GM18511 (cell line): Measurements from ENCODE around the gene PRKD1.
"Not testable (repeated sequence)": the region's sequence is repeated elsewhere in the genome, so short reads cannot be mapped to it uniquely, and the experiment has no call there.

ENCODE experiments used
- ATAC-seq: cut with Tn5 transposase; IDR thresholded peaks from one replicate; pipeline ENCODE4 v1.9.1; 2021; ENCODE audit warnings: mild to moderate bottlenecking, moderate library complexity; ENCODE audit not compliant: unreplicated experiment

Gene PRKD1

DNA sequence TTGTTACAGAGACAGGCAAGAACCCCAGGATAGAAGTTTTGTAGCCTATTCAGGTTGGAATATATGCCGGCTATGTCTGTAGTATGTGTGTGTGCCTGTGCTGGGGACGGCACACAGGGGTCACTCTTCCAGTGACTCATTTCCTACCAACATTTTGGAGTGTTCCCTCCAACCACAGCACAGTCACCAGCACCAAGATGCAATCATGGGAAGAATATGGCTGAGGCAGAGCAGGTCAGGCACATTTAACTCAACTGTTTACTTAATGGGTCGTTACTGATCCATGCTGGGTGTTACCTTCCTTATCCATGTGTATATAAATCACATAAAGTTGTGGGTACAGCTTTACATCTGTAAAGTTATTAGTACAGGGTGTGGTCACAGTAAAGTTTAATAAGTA, 178.3 kb downstream of the PRKD1 start:
- ATAC-seq = no peak

DNA sequence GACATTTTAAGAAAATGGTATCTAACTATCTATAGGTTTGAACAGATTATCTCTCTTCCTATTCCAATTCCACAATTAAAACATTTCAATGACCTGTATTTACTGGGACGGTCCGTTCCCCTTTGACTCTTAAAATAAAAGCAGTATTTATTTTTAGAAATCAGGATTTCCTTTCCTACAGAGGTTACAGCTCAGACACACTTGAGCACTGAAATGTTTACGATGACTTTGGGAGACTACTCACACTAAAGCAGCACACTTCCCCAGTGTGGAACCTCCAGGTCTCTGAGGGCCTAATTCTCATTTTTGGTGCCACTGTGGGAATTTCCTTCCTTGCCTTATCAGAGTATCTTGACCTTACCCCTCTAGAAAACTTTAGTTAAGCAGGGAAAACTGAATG, 181.8 kb downstream of the PRKD1 start:
- no peak for ATAC-seq

DNA sequence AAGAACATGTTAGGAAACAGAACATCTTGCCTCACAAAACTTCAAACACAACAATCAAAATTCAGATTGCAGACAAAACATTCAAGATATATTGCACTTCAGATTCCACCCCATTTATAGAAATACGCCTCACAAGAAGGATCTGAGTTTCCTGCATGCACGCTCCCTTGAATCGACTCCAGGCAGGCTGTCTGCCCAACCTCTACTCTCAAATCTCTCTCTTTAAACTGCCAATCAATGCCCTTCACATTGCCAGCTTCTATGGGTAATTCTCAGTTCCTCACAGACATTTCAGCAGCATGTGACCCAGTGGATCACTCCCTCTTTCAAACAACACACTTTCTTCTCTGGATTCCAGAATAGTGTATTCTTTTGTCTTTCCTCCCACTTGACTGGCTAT, 184.1 kb downstream of the PRKD1 start:
- no peak for ATAC-seq

DNA sequence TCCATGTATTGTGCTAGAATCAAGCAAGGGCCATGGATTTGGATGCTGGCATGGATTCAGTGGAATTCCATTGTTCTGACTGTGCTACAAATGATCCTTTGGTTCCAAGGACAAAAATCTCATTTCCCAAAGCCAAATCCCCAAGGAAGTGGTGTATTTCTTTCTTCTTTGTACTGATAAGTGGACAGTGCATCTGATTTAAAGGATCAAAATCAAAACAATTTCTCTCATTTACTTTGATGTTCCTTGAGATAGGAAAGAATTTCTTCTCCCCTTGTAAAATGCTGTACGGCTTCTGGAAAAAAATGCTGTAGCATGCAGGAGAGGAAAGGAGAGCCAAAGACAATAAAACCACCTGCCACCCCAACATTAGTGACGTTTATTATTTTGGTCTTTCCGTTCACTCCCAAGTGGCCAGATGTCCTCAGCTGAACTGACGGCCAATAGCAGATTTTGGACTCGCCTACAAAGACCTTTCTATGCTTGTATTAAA, 185.7 kb downstream of the PRKD1 start:
- ATAC-seq = no peak

DNA sequence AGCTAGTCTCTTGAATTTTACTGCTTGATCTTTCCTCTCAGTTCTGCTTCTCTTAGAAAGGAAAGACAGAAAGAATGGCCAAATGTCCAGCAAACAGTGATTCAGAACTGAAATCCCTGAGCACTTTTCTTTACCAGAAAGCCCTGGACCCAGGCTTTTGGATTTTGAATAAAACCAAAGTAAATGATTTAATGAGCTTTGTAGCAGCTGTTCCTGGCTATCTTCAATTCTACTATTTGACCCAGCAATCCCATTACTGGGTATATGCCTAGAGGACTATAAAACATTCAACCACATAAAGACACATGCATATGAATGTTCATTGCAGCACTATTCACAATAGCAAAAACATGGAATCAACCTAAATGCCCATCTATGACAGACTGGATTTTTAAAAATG, 187.2 kb downstream of the PRKD1 start:
- no peak for ATAC-seq

DNA sequence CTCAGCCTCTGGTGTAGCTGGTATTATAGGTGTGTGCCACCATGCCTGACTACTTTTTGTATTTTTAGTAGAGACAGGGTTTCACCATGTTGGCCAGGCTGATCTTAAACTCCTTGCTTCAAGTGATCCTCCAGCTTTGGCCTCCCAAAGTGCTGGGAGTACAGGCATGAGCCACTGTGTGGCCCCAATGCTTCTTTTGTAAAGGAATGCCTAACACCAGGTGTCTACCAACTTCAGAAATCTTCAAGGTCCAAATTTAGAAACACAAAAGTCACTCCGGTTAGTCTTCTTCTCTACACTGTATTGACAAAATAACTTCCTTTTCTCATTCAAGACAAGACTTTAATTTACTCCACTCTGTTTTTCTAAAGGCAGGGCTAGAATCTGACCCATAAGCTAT, 188.7 kb downstream of the PRKD1 start:
- no peak for ATAC-seq

DNA sequence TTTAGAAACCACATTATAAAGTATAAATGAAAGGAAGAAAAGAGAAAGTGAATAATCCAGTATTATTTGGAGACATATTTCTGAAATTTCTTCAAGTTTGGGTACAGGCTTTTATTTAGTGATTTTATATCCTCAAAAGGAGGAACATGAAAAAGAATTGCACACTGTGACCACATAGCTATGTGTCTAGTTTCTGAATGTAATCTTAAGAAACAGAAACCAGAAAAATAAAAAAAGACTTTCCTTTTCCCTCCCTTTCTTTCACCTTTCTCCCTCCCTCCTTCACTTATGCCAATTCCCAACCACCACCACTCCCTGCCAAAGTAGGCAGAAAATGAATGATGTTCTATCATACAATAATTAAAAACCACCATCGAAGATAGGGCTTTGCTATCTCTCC, 189.6 kb downstream of the PRKD1 start:
- ATAC-seq = no peak

DNA sequence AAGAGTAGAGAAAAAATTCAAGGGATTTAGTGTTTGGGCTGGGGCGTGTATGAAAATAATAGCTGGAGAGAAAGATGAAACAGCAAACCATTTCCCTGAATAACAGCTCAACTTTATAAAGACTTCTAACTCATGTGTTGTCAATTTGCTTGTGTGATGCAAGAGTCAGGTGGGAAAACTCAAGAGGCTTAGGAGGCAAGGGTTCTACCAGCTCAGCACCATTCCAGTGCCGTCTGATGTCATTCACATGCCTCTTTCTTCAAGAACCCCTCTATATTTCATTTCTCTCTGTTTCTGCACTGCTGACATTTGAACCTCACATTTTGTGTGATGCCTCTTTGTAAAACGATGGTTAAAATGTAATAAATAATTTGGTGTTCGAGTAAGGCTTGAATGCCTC, 192.2 kb downstream of the PRKD1 start:
- ATAC-seq = no peak

DNA sequence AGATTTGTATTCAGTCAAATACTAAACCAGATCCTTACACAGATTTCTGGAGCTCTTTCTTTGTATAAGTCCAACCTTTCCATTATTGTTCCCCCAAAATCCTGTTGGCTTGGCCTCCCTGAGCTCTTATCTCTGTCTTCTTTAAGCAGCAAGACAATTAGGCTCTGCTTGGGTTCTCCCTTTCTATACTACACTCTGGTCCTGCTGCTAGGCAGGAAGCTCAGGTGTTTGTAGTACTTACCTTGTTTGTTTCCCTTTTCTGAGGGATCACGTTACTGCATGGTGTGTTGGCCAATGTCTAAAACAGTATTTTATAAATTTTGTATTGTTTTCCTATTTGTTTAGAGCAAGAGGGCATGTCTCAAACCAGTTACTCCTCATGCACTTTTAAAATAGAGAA, 192.9 kb downstream of the PRKD1 start:
- no peak for ATAC-seq

DNA sequence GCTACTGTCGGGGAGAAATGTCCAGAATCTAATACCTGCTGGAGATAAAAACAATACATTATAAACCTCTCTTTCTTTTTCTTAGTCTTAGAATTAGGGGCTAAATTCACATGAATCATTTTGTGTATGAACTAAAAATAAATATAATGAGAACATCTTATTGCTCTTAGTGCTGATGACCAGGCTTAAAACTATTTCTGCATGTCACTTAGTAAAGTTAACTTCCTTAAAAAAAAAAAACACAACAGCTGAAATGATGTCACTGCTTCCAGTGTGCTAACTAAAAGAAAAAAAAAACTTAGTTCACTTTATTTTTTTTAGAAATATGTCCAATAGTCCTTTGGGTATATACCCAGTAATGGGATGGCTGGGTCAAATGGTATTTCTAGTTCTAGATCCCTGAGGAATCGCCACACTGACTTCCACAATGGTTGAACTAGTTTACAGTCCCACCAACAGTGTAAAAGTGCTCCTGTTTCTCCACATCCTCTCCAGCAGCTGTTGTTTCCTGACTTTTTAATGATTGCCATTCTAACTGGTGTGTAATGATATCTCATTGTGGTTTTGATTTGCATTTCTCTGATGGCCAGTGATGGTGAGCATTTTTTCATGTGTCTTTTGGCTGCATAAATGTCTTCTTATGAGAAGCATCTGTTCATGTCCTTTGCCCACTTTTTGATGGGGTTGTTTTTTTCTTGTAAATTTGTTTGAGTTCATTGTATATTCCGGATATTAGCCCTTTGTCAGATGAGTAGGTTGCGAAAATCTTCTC, 200.9 kb downstream of the PRKD1 start:
- not testable (repeated sequence) for ATAC-seq

DNA sequence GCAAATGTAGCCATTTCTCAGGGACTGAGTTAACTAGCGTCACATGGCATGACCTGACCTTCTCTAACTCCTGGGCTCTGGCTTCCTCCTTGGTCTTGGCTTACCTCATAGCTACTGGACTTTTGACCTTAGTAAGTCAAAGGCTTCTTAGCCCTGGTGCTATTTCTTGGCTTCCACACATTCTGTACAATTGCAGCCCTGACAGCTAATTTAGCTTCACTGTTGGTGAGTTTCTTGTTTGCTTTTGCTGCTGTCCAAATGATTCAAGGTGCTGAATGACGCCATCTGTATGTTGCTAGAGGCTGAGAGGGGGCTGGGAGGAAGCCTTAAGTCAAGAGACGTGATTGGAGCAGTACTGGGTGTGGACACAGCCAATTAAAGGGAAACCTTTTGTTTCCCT, 202.7 kb downstream of the PRKD1 start:
- ATAC-seq = no peak

DNA sequence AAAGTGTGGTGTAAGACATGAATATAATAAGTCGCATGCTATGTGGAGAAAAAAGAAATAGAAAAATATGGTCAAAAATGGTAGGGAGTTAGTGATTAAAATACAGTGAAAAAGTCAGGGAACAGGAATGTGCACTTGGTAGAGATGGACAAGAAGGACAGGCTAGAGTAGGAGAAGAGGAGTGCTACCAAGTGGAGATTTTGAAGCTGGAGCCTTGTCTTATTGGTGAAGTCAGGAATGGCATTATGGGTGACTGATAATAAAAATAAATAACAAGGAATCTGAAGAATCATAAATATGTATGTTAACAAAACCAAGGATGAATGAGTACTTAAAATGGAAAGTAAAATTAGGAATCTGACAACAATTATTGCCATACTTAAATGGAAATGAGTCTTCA, 204.8 kb downstream of the PRKD1 start:
- no peak for ATAC-seq

DNA sequence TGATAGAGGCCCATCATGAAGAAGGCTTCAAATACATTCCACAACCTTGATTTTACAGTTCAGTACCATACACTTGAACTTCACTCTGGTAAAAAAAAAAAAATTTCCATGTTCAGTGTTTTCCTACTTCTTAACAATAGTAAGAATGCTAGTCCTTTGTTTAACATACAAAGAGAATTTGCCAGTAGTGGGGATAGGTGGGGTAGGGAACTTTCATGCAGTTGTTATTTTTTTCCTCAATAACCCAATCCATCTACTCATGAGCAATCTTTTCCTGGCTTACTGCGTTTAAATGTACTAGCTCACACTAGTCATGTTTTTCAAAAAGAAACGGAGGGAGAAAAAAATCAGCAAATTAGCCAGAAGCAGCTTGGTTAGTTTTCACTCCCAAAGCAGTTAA, 206.1 kb downstream of the PRKD1 start:
- no peak for ATAC-seq

DNA sequence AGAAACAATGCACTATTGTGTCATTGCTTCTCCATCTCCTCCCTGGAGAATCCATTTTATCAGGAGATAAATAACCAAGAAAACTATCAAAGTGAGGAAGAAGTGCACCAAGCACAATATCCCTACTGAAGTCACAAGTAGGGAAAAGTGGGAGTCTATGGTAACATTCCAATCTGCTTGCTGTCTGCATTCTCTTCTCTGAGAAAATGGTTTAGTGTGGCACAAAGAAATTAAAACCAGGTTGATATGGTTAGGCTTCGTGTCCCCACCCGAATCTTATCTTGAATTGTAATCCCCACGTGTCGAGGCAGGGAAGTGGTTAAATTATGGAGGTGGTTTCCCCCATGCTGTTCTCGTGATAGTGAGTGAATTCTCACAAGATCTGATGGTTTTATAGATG, 209.7 kb downstream of the PRKD1 start:
- ATAC-seq = no peak

DNA sequence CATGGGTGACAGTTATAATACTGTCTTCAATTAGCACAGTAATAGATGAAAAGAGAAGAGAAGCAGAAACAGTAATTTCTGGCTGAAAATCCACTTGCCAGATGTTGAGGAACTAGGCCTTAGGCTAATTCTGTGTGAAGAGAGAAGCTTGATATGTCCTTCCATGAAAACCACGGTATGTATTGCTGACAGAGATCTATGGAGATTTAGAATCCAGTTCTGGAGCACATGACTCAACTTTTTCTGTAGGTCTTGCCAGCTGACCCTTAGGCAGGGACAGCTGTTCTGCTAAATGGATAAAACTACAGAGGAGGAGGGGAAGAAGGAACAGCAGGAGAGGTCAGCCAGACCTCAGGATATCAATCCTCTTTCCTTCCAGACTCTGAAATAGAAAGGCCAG, 211.5 kb downstream of the PRKD1 start:
- ATAC-seq = no peak

DNA sequence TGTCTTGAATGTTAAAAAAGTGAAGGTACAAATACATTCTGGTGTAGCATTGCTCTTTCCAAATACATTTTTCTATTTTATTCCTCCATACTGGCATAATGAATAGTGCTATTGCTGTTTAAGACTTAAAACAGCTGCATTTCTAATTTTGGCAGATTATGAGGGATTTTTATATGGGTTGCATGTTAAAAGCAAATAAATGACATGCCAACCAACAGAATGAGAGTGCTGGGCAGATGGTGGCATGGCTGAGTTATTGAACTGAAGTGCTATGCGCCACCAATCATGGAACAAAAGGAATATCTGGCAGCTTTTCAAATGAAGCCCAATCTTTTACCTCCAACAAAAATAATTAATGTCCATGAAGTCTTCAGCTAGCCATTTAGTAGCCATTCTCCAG, 215.0 kb downstream of the PRKD1 start:
- ATAC-seq = no peak

DNA sequence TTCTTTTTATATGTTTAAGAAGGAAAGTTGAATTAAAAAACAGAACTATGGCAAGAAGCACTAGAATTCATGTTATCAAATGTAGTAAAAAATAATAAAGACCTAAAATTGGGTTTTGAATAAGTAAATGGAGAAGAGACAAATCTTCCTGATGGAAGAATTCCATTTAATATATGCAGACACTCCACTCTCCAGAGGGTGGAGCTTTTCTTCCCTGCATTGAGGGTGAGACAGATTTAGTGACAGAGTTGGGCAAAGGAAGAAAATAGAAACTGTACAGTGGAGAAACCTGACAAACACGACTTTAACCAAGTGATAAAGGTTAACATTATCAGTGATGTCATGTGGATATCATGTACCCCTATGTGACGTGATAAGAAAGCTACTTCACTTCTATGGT, 217.6 kb downstream of the PRKD1 start:
- ATAC-seq = no peak

DNA sequence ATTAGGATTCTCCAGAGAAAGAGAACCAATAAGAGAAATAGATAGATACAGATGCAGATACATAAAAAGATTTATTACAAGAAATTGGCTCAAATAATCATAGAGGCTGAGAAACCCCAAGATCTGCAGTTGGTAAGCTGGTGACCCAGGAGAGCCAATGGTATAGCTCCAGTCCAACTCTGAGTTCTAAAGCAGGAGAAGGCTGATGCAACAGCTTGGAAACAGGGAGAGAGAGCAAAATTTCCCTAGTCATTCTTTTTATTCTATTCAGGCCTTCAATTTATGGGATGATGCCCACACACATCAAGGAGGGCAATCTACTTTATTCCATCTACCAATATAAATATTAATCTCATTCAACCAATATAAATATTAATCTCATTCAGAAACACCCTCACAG, 218.2 kb downstream of the PRKD1 start:
- no peak for ATAC-seq

DNA sequence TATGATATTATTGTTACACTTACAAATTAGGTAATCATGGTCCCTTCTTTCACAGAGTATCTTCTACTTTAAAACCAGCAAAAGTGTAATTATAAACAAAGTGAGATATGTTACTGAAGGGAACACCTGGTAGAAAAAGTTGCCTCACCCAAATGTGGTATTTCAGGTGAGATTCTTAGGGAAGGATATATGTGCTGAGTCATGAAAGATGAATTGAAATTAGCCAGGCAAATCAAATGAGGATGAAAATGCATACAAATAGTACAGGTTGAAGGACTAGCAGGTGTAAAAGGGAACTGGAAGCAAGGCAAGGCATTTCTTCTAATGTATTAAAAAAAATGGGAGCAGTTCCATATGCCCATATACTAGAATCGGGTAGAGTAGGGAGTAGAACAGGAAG, 220.9 kb downstream of the PRKD1 start:
- ATAC-seq = no peak

DNA sequence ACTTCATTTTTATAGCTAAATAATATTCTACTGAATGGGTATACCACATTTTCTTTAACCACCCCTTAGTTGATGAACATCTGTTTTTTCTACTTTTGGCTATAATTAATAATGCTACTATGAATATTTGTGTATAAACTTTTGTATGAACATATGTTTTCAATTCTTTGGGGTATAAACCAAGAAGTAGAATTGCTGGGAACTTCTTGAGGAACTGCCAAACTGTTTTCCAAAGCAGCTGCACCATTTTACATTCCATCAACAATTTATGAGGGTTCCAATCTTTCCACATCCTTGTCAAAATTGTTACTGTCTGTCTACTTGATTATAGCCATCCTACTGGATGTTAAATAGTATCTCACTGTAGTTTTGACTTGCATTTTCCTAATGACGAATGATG, 221.8 kb downstream of the PRKD1 start:
- no peak for ATAC-seq

DNA sequence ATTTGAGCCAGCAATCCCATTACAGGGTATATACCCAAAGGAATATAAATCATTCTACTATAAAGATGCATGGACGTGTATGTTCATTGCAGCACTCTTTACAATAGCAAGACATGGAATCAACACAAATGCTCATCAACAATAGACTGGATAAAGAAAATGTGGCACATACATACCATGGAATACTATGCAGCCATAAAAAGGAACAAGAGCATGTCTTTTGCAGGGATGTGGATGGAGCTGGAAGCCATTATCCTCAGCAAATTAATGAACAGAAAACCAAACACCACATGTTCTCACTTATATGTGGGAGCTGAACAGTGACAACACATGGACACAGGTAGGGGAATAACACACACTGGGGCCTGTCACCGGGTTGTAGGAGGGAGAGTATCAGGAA, 238.1 kb downstream of the PRKD1 start:
- not testable (repeated sequence) for ATAC-seq

DNA sequence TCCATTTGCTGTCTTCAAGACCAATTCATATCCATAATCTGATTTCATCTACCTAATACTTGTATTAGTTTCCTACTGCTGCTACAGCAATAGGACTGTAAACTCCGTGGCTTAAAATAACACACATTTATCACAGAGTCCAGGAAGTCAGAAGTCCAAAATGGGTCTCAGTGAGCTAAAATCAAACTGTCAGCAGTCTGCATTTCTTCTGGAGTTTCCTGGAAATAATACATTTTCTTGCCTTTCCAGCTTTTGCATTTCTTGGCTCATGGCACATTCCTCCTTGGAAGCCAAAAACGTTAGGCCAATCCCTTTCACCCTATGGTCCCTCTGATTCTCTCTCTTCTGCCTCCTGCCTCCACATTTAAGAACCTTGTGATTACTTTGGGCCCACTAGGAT, 239.8 kb downstream of the PRKD1 start:
- ATAC-seq = no peak

DNA sequence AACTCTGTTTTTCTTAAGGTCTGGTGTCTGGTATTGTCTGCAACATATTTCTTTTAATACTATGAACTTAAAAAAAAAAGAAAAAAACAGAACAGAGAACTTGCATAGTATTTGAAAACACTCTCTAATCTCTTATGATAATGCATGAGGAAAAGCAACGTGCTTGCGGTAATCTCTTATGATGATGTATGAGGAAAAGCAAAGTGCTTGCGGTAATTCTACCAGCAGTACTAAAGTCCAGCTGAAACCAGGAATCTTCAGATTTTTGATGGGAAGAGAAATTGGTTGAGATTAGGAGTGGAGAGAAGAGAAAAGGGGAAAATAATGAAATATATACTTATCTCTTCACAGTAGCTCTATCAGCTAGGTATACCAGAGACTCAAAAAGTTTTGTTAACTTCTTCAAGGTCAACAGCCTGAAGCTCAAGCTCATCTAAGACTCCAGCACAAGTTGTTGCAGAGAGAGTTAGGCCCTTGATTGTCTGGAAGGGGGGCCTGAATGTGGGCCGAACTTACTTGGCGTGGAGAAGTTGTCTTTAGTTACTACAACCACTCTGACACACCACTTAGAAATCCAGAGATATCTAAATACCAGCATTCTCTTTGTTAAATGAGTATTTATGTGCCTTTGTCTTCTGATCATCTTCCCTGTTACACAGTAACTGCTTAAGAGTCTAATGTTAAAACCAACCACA, 240.4 kb downstream of the PRKD1 start:
- no peak for ATAC-seq
